ENCODE data around the gene GTF2H1. TPM values are rescaled to one million over a fixed set of nuclear protein-coding genes. Genes with fewer than 3 reads are reported as not detected.
"Not testable (repeated sequence)": the region's sequence is repeated elsewhere in the genome, so short reads cannot be mapped to it uniquely, and the experiment has no call there.

Gene GTF2H1
- total RNA-seq, 1 donor from 2014 or later = 24.4 TPM

DNA sequence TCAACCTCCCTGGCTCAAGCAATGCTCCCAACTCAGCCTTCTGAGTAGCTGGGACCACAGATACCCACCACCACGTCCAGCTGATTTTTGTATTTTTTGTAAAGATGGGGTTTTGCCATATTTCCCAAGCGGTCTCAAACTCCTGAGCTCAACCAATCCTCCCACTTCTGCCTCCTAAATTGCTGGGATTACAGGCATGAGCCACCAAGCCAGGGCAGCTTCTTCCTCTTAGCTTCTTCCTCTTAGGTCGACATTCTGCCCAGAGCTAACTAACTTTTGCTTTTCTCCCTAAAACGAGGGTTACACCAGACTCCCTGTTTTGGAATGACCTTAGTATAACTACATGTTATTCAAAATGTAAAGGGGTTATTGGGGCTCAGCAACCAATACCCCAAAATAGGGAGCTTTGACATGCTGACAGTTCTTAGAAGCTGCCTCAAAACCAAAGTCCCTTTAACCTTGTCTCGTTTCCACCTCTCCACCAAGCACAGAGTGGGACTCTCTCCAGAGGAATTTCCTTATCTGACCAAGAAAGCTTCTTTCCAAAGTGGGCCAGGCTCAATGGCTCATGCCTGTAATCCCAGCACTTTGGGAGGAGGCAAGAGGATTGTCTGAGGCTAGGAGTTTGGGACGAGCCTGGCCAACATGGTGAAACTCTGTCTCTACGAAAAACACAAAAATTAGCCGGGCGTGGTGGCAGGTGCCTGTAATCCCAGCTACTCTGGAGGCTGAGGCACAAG, 7.4 kb upstream of the GTF2H1 start:
- intact Hi-C loops (cut with DNase I) = no loop called here
- ATAC-seq (ENCODE audit: poor library complexity) (peak; percentile 31), DNase-seq (no peak)

DNA sequence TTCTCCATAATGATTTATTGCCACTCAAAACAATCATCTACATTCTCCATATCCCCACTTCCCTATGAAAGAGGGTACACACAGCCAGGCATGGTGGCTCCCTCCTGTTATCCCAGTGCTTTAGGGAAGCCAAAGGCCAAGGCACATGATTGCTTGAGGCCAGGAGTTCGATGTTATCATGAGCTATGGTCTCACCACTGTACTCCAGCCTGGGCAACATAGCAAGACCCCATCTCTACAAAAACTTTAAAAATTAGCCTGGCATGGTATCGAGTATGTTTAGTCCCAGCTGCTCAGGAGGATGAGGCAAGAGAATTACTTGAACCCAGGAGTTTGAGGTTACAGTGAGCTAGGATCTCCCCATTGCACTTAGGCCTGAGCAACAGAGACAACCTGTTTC, 6.5 kb upstream of the GTF2H1 start:
- DNase-seq (no peak), ATAC-seq (ENCODE audit: poor library complexity) (no peak)
- intact Hi-C loops (cut with DNase I) = no loop called here

DNA sequence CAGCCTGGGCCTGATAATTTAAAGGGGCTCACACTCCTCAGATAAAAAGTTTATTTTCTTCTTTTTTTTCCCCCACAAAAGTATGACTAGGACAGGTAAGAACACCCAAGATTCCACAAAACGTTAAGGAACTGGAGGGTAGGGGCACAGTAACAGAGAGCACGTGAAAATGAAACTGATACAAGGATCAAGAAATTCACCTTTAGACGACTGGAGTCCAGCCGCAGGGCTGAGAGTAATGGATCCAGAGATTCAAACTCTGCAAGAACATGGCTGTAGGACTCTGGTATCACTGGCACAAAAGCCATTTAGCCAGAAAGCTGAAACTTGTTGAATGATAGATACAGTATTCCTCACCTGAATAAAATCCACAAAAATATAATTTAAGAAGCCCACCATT, 4.8 kb upstream of the GTF2H1 start:
- ATAC-seq (ENCODE audit: poor library complexity) (no peak), DNase-seq (no peak)
- intact Hi-C loops (cut with DNase I) = no loop called here

DNA sequence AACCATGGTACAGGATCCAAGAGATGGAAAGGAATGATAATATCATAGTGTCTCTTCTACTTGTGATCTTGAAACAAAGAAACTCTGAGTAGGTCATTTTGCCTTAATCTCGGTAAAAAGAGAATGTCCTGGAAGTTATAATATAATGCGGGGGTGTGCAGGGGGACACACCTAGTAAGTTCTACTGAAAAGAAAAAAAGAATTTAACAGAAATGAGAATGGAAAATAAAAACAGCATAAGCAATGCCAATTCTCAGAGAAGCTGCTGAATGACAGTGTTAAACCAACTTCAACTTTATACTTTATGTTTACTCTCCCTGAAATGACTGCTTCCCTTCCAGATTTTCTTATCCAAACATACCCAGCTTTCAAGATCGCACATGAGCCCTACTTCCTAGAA, 2.5 kb upstream of the GTF2H1 start:
- intact Hi-C loops (cut with DNase I) = loop anchor here (5.0 kb wide), 1 partner anchor 77 kb away; no protein-coding TSS in a partner anchor
- no peak for ATAC-seq (ENCODE audit: poor library complexity)
- no peak for DNase-seq

DNA sequence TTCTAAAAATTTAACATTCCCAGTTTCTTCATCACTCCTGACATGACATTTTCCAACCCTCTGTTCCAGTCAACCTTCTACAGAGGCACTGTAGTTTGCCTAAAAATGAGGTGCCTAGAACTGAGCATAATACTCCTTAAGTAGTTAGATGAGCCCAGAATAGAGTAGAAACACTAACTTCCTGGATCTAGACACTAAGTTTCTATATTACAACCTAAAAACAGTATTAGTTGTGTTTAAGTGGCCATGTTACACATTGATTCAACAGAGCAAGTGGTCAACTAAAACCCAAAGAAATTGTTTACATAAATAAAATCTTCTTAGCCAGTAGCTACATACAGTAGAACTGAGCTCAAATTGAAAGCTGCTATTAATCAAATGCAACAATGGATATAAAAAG, 1.8 kb upstream of the GTF2H1 start:
- DNase-seq (no peak), ATAC-seq (ENCODE audit: poor library complexity) (no peak)
- intact Hi-C loops (cut with DNase I) = loop anchor here (5.0 kb wide), 1 partner anchor 77 kb away; no protein-coding TSS in a partner anchor

DNA sequence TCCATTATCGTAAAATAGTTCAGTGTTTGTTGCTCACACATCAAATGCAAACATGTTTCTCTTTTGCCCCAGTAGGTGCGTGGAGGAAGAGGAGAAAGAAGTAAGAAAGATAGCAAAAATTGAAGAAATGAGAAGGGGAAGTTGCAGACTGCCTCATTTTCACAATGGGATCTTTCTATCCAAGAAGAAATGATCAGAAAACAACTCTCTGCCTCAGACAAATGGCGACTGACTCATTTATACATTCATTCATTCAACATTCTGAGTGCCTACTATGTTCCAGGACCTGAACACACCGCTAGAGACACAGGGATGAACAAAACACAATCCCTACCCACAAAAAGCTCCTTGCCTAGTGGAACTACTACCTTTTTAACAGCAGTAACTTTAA, 794 bp upstream of the GTF2H1 start:
- intact Hi-C loops (cut with DNase I) = loop anchor here (5.0 kb wide), 1 partner anchor 76 kb away; no protein-coding TSS in a partner anchor
- DNase-seq (no peak), ATAC-seq (ENCODE audit: poor library complexity) (no peak)

DNA sequence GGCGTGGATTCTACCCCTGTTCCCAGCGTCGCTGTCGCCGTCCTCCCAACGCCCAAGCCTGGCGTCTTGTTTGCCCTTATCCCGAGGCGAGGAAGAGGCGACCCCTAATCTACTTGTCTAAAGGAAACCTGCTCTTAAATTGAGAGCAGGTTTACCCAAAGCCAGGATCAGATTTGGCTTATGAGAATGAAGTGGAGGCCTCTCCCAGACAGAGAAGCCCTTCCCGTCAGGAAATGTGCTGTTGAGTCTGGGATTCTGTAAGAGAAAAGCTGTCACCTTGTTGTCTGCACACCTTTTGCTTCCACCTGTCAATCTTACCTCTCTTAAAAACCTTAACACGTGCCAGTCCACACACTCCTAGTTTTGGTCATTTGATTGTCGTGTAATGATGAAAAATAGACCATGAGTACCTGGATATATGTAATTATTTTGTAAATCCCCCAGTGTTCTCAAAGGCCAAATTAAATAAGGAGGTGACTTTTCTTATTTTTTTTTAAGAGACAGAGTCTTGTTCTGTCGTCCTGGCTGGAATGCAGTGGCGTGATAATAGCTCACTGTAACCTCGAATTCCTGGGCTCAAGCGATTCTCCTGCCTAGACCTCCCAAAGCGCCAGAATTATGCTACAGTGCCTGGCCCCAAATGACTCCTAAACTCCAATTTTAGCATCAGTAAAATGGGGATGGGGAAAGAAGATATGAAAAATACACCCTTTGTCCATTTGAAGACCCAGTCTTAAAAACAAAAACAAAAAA, 627 bp downstream of the GTF2H1 start:
- ATAC-seq (ENCODE audit: poor library complexity) (no peak), DNase-seq (no peak)
- intact Hi-C loops (cut with DNase I) = loop anchor here (5.0 kb wide), 1 partner anchor 74 kb away; no protein-coding TSS in a partner anchor

DNA sequence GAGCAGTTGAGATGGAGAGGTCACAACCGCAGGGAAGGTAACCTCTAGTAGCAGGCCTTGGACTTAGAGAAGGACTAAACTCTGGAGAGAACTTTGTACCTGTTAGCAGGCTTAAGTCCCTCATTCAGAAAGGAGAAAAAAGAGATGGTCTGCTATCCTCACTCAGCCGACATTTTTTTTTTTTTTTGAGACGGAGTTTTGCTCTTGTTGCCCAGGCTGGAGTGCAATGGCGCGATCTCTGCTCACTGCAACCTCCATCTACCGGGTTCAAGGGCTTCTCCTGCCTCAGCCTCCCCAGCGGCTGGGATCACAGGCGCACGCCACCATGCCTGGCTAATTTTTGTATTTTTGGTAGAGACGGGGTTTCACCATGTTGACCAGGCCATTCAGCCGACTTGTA, 1.5 kb downstream of the GTF2H1 start:
- ATAC-seq (ENCODE audit: poor library complexity); DNase-seq: not testable (repeated sequence)
- intact Hi-C loops (cut with DNase I) = loop anchor here (5.0 kb wide), 1 partner anchor 73 kb away; no protein-coding TSS in a partner anchor

DNA sequence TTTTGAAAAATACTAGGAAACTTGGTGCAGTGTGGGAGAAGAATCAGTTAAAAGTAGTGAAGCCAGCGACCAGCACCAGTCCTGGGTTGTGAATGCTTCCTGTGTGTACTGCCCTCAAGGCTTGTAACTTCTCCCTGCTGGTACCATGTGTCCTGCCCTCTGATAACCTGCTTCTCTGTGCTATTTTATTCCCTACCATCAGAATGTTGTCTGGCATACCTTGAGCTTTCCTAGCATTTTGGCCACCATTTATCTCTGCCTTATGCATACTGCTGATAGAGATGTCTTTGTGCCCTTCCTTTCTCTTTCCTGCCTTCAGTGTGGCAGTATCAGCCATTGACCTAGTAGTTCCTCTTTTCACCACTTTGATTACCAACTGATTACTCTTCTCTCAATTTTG, 2.0 kb downstream of the GTF2H1 start:
- intact Hi-C loops (cut with DNase I) = loop anchor here (5.0 kb wide), 1 partner anchor 73 kb away; no protein-coding TSS in a partner anchor
- no peak for ATAC-seq (ENCODE audit: poor library complexity)

DNA sequence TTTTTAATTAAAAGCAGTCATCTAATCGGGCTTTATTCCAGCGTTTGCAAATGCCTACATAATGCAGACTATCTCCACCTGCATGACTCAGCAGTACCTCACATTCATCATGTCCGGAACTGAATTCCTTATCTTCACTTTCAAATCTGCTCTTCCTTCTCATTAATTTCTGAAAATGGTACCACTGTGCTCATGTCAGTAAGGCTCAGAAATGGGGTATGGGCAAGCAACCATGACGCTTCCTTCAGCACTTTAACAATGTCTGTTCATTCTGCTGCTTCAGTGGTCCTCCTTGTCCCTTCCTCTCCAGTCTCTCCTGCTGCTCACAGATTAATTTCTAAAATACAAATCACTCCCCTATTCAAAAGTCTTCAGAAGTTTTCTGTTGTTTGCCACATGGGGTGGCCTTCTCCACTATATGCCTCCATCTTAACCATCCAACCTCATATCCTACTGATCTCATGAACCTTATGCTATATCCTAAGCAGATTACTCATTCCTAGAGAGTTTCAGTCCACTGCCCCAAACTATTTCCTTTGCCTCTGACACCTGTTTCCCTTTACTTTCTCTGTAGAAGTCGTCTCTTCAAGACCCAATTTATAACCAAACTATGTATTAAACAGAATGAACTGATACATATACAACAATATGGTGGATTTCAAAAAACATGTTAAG, 7.0 kb downstream of the GTF2H1 start:
- DNase-seq (no peak), ATAC-seq (ENCODE audit: poor library complexity) (no peak)
- intact Hi-C loops (cut with DNase I) = no loop called here

More for the DNA sequence above, 2.0 kb downstream of the GTF2H1 start:
- no peak for DNase-seq

DNA sequence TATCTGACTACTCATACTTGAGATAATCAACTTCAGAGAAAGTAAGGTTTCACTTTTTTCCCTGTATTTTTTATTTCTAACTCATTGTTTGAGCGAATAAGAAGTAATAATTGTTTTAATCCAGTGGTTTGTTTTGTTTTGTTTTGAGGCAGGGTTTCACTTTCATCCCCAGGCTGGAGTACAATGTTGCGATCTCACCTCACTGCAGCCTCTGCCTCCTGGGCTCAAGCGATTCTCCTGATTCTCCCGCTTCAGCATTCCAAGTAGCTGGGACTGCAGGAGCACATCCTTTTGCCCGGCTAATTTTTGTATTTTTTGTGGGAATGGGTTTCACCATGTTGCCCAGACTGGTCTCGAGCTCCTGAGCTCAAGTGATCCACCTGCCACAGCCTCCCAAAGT, 8.6 kb downstream of the GTF2H1 start:
- DNase-seq (no peak), ATAC-seq (ENCODE audit: poor library complexity) (no peak)
- intact Hi-C loops (cut with DNase I) = no loop called here

DNA sequence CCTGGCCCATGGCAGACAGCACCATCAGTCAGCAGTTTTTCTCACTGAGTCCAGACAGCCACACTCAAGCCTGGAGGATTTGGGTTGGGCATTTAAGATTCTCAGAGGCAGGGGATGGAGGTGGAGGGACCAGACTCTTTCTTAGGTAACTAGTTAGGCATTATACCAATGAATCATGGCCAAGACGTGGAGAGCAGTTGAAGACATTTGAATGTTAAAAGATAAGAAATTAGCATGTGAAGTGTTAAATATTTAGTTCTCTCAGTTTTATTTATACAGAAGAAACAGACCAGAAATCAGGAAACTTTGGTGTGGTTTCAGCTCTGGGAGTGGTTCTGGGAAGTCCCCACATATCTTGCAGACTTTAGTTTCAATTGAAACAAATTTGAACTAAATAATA, 9.9 kb downstream of the GTF2H1 start:
- DNase-seq (no peak), ATAC-seq (ENCODE audit: poor library complexity) (no peak)
- intact Hi-C loops (cut with DNase I) = no loop called here

DNA sequence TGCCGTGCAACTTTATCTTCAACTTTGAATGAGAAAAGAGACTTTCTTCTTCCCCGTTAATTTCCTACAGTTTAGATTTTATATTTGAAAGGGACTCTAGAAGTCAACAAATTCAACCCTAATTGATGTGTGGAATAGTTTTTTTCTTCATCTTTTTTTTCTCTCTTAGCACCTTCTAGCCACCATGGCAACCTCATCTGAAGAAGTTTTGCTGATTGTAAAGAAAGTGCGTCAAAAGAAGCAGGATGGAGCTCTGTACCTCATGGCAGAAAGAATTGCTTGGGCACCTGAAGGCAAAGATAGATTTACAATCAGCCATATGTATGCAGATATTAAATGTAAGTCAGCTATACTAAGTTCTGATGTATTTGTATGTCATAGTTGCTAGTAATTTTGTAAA, 10.5 kb downstream of the GTF2H1 start:
- no peak for ATAC-seq (ENCODE audit: poor library complexity)
- intact Hi-C loops (cut with DNase I) = no loop called here
- DNase-seq = no peak

DNA sequence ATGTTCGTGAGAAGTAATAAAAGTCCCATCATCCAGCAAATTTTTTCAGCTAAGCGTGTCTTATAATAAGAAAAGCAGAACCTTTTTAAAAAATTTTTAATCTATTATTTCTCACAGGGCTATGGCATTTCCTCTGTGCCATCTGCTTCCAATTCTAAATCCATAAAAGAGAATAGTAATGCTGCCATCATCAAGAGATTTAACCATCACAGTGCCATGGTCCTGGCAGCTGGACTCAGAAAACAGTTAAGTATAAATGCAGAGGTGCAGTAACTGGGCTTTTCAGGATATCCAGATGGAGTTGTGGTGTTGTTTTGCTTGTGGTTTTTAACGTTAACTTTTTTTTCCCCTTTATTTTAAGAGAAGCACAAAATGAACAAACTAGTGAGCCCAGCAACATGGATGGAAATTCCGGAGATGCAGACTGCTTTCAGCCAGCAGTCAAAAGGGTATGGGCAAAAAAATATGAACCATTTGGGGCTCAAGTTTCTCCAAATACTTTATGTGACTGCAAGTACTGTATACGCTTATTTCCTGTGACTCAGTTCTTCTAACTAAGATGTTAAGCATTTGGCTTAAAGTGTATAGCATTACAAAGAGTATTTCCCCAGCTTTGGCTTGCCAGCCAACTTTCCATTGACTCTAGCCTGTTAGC, 25.2 kb downstream of the GTF2H1 start:
- DNase-seq = no peak
- intact Hi-C loops (cut with DNase I) = no loop called here
- no peak for ATAC-seq (ENCODE audit: poor library complexity)

DNA sequence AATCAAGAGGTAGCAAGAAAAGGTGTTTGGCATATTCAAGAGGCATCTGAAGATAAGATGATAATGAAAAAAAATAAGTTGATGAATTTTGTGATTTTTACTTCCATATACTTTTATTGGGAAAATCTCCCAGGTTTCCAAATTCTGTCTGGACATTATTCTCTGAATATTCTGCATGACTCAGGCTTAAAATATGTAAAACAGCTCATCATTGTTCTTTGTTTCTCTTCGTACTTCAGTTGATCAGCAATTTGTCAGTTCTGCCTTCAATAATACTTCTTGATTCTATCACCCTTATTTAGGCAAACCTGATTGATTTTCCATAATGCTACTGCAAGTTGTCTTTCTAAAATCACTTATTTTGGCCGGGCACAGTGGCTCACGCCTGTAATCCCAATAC, 30.2 kb downstream of the GTF2H1 start:
- no peak for DNase-seq
- no peak for ATAC-seq (ENCODE audit: poor library complexity)
- intact Hi-C loops (cut with DNase I) = no loop called here

DNA sequence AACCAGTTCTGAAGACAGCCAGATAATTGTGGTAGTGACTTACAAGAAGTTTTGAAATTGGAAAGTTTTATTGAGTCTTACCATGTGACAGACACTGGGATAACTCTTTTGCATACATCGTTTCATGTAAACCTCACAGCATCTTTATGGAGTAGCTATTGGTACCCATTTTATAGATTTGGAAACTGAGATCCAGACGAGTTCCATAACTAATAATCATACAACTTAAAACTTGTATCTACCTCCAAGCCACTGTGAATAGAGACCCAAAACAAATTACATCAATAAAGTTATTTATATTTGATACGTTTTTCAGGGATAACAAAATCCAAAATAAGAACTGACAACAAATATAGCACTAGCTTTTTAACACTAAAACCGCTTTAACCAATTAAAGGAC, 36.3 kb downstream of the GTF2H1 start:
- intact Hi-C loops (cut with DNase I) = no loop called here
- no peak for DNase-seq
- ATAC-seq (ENCODE audit: poor library complexity) = no peak

DNA sequence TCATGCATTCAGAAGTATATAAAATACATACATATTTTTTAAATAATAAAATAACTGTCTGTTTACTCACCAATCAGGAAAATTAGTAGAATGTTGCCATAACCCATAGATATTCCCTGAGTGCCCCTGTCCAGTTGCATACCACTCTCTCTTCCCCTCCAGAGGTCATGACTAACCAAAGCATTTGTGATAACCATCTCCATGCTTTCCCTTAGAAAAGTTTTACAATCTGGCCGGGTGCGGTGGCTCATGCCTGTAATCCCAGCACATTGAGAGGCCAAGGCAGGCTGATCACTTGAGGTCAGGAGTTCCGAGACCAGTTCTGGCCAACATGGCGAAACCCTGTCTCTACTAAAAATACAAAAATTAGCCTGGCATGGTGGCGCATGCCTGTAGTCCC, 38.8 kb downstream of the GTF2H1 start:
- ATAC-seq (ENCODE audit: poor library complexity) = no peak
- DNase-seq = no peak
- intact Hi-C loops (cut with DNase I) = no loop called here

DNA sequence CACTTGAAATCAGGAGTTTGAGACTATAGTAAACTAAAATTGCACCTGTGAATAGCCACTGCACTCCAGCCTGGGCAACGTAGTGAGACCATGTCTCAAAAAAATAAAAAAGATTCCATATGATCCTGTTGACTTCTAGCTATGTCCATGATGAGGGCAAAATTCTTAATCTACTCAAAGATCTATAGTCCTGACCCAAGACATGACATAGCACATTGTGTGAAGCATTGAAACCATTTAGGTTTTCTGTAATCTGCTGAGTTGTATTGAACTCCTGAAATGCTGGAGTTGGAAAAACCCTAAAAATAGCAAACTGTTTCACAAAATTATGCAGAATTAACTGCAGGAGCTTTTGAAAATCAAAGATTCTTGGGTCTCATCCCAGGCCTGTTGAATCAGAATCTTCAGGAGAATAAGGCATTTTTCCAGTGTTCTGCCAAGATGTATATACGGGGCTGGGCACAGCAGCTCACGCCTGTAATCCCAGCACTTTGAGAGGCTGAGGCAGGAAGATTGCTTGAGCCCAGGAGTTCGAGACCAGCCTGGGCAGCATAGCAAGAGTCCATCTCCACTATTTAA, 42.2 kb downstream of the GTF2H1 start:
- DNase-seq = no peak
- intact Hi-C loops (cut with DNase I) = no loop called here
- ATAC-seq (ENCODE audit: poor library complexity) = no peak

DNA sequence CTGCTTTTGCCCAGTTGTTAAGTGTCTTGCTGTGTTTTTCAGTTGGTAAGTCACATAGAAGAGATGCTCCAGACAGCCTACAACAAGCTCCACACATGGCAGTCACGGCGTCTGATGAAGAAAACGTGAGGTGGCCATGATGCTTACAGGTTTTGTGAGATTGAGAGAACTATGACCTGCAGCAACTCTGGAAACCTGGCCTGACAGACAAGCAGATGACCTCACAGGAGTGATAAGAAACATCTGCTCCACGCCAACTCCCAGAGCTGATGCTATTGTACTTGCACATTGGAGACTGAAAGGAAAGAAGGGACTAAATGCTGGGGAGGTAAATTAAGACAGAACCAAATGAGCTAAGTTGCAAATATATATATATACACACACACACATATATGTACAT, 43.4 kb downstream of the GTF2H1 start:
- intact Hi-C loops (cut with DNase I) = no loop called here
- ATAC-seq (ENCODE audit: poor library complexity) (no peak), DNase-seq (no peak)
